WTC11 (cell line): Measurements from ENCODE around the gene MOCS1. TPM values are rescaled to one million over a fixed set of nuclear protein-coding genes. Genes with fewer than 3 reads are reported as not detected.

Experiments
- ATAC-seq: fragments of 200-7000 bp; cut with Tn5 transposase; 2 replicates; pipeline ENCODE4 v1.10.0; 2021; ENCODE audit warnings: mild to moderate bottlenecking, moderate library complexity
- CTCF ChIA-PET: fragments of 300-600 bp; sonication (Branson Sonifier 250); formaldehyde crosslinking; loops from one replicate; lab custom pipeline; 2021; ENCODE audit warnings: antibody characterized with exemption; lab: Charles Lee
- POLR2A ChIA-PET: fragments of 350-600 bp; sonication (Branson Sonifier 250); formaldehyde crosslinking; loops from one replicate; lab custom pipeline; 2021; ENCODE audit warnings: antibody characterized with exemption; lab: Charles Lee
- DNase-seq: peaks from one replicate; pipeline ENCODE4 v3.0.0; 2021; ENCODE audit warnings: low spot score
- H3K27ac Mint-ChIP-seq: 2 replicates; pipeline ENCODE4 v1.8.0; 2021; ENCODE audit warnings: mixed read lengths
- H3K27me3 Mint-ChIP-seq: 2 replicates; pipeline ENCODE4 v1.8.0; 2021; ENCODE audit warnings: low read depth, mild to moderate bottlenecking, moderate library complexity, mixed read lengths
- H3K36me3 Mint-ChIP-seq: 2 replicates; pipeline ENCODE4 v1.8.0; 2021; ENCODE audit warnings: mixed read lengths
- H3K4me1 Mint-ChIP-seq: 2 replicates; pipeline ENCODE4 v1.8.0; 2022; ENCODE audit warnings: mixed read lengths
- H3K4me3 Mint-ChIP-seq: 2 replicates; pipeline ENCODE4 v1.8.0; 2021; ENCODE audit warnings: mild to moderate bottlenecking, moderate library complexity, mixed read lengths
- H3K9me3 Mint-ChIP-seq: 2 replicates; pipeline ENCODE4 v1.8.0; 2021; ENCODE audit warnings: mixed read lengths
- ATF1 ChIP-seq: sonication (generic); formaldehyde crosslinking; IDR thresholded peaks from 2 replicates; pipeline ENCODE4 v1.8.1; 2023; ENCODE audit warnings: mild to moderate bottlenecking, moderate library complexity, missing genetic modification reagents
- CDX4 ChIP-seq: fragments of 250-450 bp; sonication (Bioruptor Pico); IDR thresholded peaks from 2 replicates; pipeline ENCODE4 v1.9.0; 2021; ENCODE audit warnings: moderate library complexity, mild to moderate bottlenecking, inconsistent platforms, borderline replicate concordance
- CREM ChIP-seq: sonication (generic); formaldehyde crosslinking; IDR thresholded peaks from 2 replicates; pipeline ENCODE4 v1.8.1; 2022; ENCODE audit warnings: mild to moderate bottlenecking, missing genetic modification reagents, moderate library complexity
- E2F4 ChIP-seq: sonication (generic); formaldehyde crosslinking; IDR thresholded peaks from 2 replicates; pipeline ENCODE4 v1.8.1; 2022; ENCODE audit warnings: low read depth, mild to moderate bottlenecking, moderate library complexity, missing genetic modification reagents, borderline replicate concordance
- EMX1 ChIP-seq: fragments of 250-450 bp; sonication (Bioruptor Pico); IDR thresholded peaks from 2 replicates; pipeline ENCODE4 v1.8.0; 2021; ENCODE audit warnings: mild to moderate bottlenecking
- ERG ChIP-seq: fragments of 250-450 bp; sonication (Bioruptor Pico); IDR thresholded peaks from 2 replicates; pipeline ENCODE4 v1.8.0; 2021; ENCODE audit warnings: mild to moderate bottlenecking
- FOXK1 ChIP-seq: sonication (generic); formaldehyde crosslinking; IDR thresholded peaks from 2 replicates; pipeline ENCODE4 v1.8.0; 2022; ENCODE audit warnings: mild to moderate bottlenecking, moderate library complexity, missing genetic modification reagents
- GABPB1 ChIP-seq: sonication (generic); formaldehyde crosslinking; IDR thresholded peaks from 2 replicates; pipeline ENCODE4 v1.8.1; 2023; ENCODE audit warnings: mild to moderate bottlenecking, missing genetic modification reagents
- GTF2I ChIP-seq: fragments of 250-450 bp; sonication (Bioruptor Pico); conservative IDR thresholded peaks from 2 replicates; pipeline ENCODE4 v1.4.0; 2021; ENCODE audit warnings: mild to moderate bottlenecking
- IRF1 ChIP-seq: sonication (generic); formaldehyde crosslinking; IDR thresholded peaks from 2 replicates; pipeline ENCODE4 v1.8.0; 2023; ENCODE audit warnings: missing genetic modification reagents
- IRF2 ChIP-seq: sonication (generic); formaldehyde crosslinking; IDR thresholded peaks from 2 replicates; pipeline ENCODE4 v1.8.0; 2022; ENCODE audit warnings: low read depth, missing genetic modification reagents, borderline replicate concordance
- JAZF1 ChIP-seq: fragments of 250-450 bp; sonication (Bioruptor Pico); IDR thresholded peaks from 2 replicates; pipeline ENCODE4 v1.9.0; 2021; ENCODE audit warnings: moderate library complexity, mild to moderate bottlenecking, inconsistent platforms
- MAX ChIP-seq: sonication (generic); formaldehyde crosslinking; IDR thresholded peaks from 2 replicates; pipeline ENCODE4 v1.8.0; 2022; ENCODE audit warnings: mild to moderate bottlenecking, missing genetic modification reagents
- MXD4 ChIP-seq: fragments of 250-450 bp; sonication (Bioruptor Pico); IDR thresholded peaks from 2 replicates; pipeline ENCODE4 v1.8.0; 2021; ENCODE audit warnings: mild to moderate bottlenecking, moderate library complexity, borderline replicate concordance
- NFATC4 ChIP-seq: fragments of 250-450 bp; sonication (Bioruptor Pico); IDR thresholded peaks from 2 replicates; pipeline ENCODE4 v1.9.0; 2021; ENCODE audit warnings: mild to moderate bottlenecking
- NR2C2 ChIP-seq: sonication (generic); formaldehyde crosslinking; IDR thresholded peaks from 2 replicates; pipeline ENCODE4 v1.8.0; 2022; ENCODE audit warnings: mild to moderate bottlenecking, missing genetic modification reagents
- PRDM15 ChIP-seq: sonication (generic); formaldehyde crosslinking; IDR thresholded peaks from 2 replicates; pipeline ENCODE4 v1.8.0; 2022; ENCODE audit warnings: missing genetic modification reagents
- PRRX2 ChIP-seq: fragments of 250-450 bp; sonication (Bioruptor Pico); IDR thresholded peaks from 2 replicates; pipeline ENCODE4 v1.8.0; 2021; ENCODE audit warnings: mild to moderate bottlenecking
- SP1 ChIP-seq: sonication (generic); formaldehyde crosslinking; conservative IDR thresholded peaks from 2 replicates; pipeline ENCODE4 v1.8.1; 2022; ENCODE audit warnings: missing genetic modification reagents
- TEAD1 ChIP-seq: sonication (generic); formaldehyde crosslinking; IDR thresholded peaks from 2 replicates; pipeline ENCODE4 v1.8.0; 2022; ENCODE audit warnings: mild to moderate bottlenecking, missing genetic modification reagents
- TEAD4 ChIP-seq: sonication (generic); formaldehyde crosslinking; IDR thresholded peaks from 2 replicates; pipeline ENCODE4 v1.8.0; 2022; ENCODE audit warnings: mild to moderate bottlenecking, missing genetic modification reagents
- ZNF281 ChIP-seq: sonication (generic); formaldehyde crosslinking; IDR thresholded peaks from 2 replicates; pipeline ENCODE4 v1.8.0; 2023; ENCODE audit warnings: mild to moderate bottlenecking, missing genetic modification reagents
- ZNF416 ChIP-seq: fragments of 250-450 bp; sonication (Bioruptor Pico); IDR thresholded peaks from 2 replicates; pipeline ENCODE4 v1.9.0; 2021; ENCODE audit warnings: mild to moderate bottlenecking, inconsistent platforms
- ZNF423 ChIP-seq: fragments of 250-450 bp; sonication (Bioruptor Pico); IDR thresholded peaks from 2 replicates; pipeline ENCODE4 v2.1.2; 2022; ENCODE audit warnings: mild to moderate bottlenecking, moderate library complexity
- ZNF671 ChIP-seq: fragments of 250-450 bp; sonication (Bioruptor Pico); IDR thresholded peaks from 2 replicates; pipeline ENCODE4 v1.8.0; 2021; ENCODE audit warnings: mild to moderate bottlenecking
- total RNA-seq: library from RNA; stranded (reverse); gene quantifications from 3 replicates; pipeline ENCODE4 v1.2.3, GENCODE V29; 2021

Gene MOCS1
- total RNA-seq, 1 experiment from 2014 or later, result 18.5 TPM

- peaks cover 33% of the 10 kb centered on the region for H3K36me3 Mint-ChIP-seq
- ChIA-PET CTCF (interaction anchor here (1.0 kb wide), 1 partner anchor 17 kb away, joined by 3 read pairs; no protein-coding TSS in a partner anchor), POLR2A (no interaction called here)
- H3K4me1 Mint-ChIP-seq, result no peaks in the 10 kb centered on the region
- H3K27me3 Mint-ChIP-seq, result no peaks in the 10 kb centered on the region
- DNase-seq, result no peak
- TF ChIP-seq TEAD1 (CRISPR knock-in tag) (no peak), NR2C2 (CRISPR knock-in tag) (no peak), PRRX2 (no peak), E2F4 (CRISPR knock-in tag) (no peak), PRDM15 (CRISPR knock-in tag) (no peak), FOXK1 (CRISPR knock-in tag) (no peak), ERG (CRISPR knock-in tag) (no peak), NFATC4 (CRISPR knock-in tag) (no peak), JAZF1 (CRISPR knock-in tag) (no peak), MAX (no peak), CREM (CRISPR knock-in tag) (no peak), IRF1 (CRISPR knock-in tag) (no peak), GABPB1 (CRISPR knock-in tag) (no peak)
- no peak for ATAC-seq
- no peak overlapping the region for H3K27ac Mint-ChIP-seq
- H3K9me3 Mint-ChIP-seq, result no peaks in the 10 kb centered on the region
- H3K4me3 Mint-ChIP-seq, result no peak overlapping the region
Observed at GRCh38 chr6:39910164-39910563, 24.1 kb downstream of the MOCS1 start.

GRCh38 chr6:39909701-39910100 is 24.6 kb downstream of the MOCS1 start:
- ATAC-seq (no peak), DNase-seq (no peak)
- Mint-ChIP-seq H3K27me3 (no peaks in the 10 kb centered on the region), H3K36me3 (peaks cover 32% of the 10 kb centered on the region), H3K27ac (no peak overlapping the region), H3K4me1 (no peaks in the 10 kb centered on the region), H3K9me3 (no peaks in the 10 kb centered on the region), H3K4me3 (no peak overlapping the region)
- POLR2A ChIA-PET, result no interaction called here
- TF ChIP-seq ZNF671 (CRISPR knock-in tag) (no peak), FOXK1 (CRISPR knock-in tag) (no peak), ZNF416 (CRISPR knock-in tag) (no peak), CDX4 (CRISPR knock-in tag) (no peak), EMX1 (CRISPR knock-in tag) (no peak), GTF2I (CRISPR knock-in tag) (no peak), SP1 (CRISPR knock-in tag) (no peak), ZNF423 (CRISPR knock-in tag) (no peak), MAX (no peak), MXD4 (CRISPR knock-in tag) (no peak), ATF1 (CRISPR knock-in tag) (no peak), ZNF281 (CRISPR knock-in tag) (no peak), IRF2 (CRISPR knock-in tag) (no peak), TEAD4 (CRISPR knock-in tag) (no peak)
- CTCF ChIA-PET, result no interaction called here
